AML-193 (cell line): ENCODE data around the gene LOXL1.

ENCODE experiments used
- DNase-seq, 2 experiments: peaks; one replicate each; lab custom pipeline; 2025; lab: John Stamatoyannopoulos, UW

Gene LOXL1

GRCh38 chr15:73981761-73982221 is 55.5 kb downstream of the LOXL1 start:
- DNase-seq, result no peak

DNA sequence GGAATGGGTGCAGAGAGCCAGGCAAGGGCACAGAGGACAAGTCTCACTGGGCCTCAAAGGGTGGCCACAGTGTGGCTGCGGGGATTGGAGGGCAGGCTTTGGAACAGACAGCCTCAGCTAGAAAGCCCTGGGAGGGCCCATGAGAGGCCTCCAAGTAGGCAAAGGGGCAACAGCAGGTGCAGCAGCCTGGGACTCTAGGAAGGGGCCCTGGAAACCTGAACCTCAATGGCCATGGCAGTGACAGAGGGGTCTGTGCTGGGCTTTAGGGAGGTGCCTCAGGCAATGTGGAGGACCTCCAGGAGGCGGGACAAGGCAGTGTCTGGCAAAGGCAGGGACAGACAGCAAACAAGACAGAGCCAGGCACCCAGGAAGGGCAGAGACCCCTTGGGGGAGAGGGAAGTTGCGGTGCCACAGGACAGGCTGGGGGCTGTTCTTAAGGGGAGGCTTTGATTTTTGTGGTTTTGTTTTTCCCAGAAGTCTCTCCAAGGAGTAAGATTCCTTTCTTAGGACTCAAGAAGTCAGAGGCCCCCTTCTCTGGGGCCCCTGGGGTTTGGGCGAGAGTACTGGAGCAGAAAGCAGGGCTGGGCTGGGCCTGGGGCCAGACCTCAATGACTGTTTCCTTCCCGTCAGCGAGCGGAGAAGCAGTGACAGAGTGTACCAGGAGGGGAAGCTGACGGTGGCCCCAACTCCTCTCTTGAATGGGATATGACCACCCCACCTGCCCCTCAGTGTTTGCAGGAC is 56.1 kb downstream of the LOXL1 start:
- DNase-seq, result peak; percentile 40 to 47

DNA sequence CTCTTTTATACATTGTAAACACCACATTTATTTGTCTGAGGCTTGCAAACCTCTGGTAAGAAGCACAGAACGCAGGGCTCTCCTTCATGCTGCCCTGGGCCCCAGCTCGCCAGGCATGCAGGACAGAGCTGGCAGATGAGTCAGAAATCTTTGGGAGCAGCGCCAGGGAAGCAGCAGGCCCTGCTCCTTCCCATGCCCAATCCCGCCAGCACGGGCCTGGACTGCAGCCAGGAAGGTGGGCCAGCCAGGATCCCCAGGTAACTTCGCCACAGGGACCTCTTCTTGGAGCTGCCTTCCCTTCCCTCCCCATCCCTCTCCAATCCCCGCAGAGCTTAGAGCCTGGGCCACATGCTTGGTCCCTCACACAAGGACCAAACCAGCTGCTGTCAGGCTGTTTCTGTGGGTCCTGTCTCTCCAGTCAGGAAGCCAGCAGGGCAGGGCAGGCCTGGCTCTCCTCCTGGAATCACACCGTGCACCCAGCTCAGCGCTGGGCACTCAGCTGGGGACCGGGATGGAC is 57.0 kb downstream of the LOXL1 start:
- no peak for DNase-seq

DNA sequence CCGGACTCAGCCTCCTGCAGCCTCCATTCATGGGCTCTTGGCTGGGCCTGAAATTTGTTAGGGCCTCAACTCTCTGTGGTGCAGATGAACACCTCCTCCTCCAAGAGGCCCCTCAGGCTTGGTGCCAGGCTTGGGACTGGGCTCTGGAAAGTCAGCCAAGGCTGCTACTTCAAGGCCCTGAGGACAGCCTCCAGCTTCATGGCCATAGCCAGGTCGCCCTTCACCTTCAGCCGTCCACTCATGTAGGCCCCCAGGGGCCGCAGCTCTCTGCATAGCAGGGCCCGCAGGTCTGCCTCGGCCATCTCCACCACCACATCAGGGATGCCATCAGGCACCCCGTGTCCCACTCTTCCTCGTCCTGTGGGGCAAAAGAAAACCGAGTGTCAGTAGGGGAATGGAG is 57.5 kb downstream of the LOXL1 start:
- no peak for DNase-seq

- DNase-seq, result no peak
These were observed 58.1 kb downstream of the LOXL1 start for GRCh38 chr15:73984208-73984979.

GRCh38 chr15:73985101-73985873 is 59.0 kb downstream of the LOXL1 start:
- no peak for DNase-seq

DNA sequence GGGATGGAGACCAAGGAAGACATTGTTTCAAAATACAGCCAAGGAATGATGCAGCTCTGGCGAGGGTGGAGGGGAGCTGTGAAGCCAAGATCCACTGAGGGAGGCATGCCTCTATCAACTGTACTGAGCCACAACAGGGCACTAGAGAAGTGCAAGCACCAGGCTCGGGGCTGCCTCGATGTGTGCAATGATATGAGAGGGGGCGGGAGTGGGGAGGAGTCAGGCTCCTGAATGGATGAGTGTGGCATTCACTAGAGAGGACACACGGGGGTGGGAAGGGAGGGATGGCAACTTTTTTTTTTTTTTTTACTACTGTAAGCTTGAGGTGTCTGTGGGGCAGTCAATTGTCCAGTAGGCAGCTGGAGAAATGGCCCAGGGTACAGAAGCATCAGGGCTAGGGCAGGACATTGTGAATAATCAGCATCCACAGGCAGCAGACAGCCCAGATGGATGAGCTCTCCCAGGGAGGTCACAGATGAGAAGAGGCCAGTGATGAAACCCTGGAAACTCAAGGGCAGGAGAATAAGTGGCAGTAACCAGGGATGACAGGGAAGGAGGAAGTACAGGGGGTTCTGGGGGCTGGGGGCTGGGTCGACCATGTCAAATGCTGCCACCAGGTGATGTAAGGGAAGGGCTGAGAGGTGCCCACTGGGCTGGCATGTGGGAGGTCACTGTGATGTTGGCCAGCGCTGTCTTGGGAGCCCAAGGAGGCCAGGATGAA is 60.0 kb downstream of the LOXL1 start:
- DNase-seq, result no peak

GRCh38 chr15:73986776-73987056 is 60.5 kb downstream of the LOXL1 start:
- no peak for DNase-seq

- no peak for DNase-seq
These were observed 61.0 kb downstream of the LOXL1 start for GRCh38 chr15:73987250-73987649.

GRCh38 chr15:73987681-73988444 is 61.6 kb downstream of the LOXL1 start:
- no peak for DNase-seq

GRCh38 chr15:73988445-73988969 is 62.2 kb downstream of the LOXL1 start:
- DNase-seq, result no peak

- no peak for DNase-seq
These were observed 62.9 kb downstream of the LOXL1 start for GRCh38 chr15:73989001-73989798.

DNA sequence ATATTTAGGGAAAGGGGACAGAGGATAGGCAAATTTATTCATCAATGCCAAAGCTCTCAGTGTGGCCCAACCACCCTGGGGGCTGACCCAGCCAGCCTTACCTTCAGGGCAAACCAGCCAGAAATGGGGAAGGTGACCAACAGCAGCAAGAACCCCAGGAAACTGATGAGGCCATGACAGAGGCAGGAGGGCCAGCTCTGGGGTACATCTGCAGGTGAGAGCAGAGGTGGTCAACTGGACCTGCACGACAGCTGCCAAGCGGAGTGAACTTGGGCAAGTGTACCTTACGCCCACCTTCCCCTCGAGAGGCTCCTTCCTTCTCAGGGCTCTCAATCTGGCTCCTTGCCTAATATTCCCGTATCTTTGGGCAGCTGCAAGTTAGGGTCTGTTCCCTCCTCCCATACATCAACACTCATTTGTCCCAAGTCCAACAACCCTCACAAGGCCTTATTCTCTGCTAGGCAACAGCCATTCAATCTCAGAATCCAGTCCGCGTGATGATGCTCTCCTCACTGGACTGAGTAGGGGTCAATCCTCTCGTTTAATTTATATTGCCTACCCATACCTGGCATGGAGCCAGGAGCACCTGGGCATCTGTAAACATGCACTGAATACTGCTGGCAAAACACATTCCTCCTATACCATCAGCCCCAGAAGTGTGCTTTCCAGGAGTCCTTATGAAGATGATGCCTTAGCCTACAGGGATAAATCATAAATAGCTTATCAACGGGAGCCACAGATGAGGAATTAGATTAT is 64.2 kb downstream of the LOXL1 start:
- DNase-seq, result no peak

GRCh38 chr15:73991260-73991659 is 65.0 kb downstream of the LOXL1 start:
- DNase-seq, result no peak

DNA sequence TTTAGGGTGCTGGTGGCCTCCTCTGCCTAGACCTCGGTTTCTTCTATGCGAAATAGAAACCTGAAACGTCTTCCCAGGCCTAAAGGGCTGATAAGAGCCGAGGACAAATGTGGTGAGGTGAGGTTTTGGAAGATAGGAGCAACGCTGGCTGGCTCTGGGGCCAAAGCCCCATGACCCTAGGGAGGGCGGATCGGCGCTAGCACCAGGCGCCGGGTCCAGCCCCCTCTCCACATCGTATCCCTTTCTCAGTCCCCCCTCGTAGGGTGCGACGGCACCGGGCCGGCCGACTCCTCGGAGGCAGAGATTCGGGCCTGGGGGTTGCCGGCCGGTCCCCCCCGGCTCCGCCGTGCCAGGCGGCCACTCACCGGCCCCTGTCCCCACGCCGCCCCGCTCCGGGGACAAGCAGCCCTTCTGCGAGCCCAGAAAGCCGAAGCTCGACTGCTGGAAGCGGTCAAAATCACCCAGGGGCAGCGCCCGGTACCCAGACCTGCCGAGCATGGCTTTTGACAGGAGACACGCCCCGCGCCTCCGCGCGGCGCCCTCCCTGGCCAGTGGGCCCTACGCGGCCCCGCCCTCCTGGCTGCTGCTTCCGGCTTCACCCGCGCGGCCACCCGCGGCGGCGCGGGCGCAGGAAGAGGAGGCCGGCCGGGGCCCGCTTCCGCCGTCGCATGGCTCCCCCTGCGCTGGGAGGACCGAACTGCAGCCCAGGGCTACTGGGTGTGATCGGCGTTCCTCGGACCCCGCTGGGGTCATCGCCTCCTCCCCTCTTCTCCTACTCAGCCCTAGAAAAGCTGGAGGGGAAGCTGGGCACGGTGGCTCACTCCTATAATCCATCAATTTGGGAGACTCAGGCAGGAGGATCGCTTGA is 65.7 kb downstream of the LOXL1 start, which contains the start of gene STOML1:
Gene STOML1 (minus strand): TSS at position 570 of the 868 bp plus-strand sequence. CDS start 72 bp downstream, at position 498.
- peak; percentile 86 to 90 for DNase-seq

DNA sequence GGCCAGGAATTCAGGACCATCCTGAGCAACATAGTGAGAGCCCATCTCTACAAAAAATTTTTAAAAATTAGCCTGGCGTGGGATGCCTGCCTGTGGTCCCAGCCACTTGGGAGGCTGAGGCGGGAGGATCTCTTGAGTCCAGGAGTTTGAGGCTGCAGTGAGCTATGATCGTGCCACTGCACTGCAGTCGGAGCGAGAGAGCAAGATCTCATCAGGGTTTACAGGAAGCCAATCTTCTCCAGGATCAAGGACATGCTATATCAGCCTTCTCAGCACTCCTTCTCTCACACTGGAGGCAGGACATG is 66.3 kb downstream of the LOXL1 start:
- no peak for DNase-seq

DNA sequence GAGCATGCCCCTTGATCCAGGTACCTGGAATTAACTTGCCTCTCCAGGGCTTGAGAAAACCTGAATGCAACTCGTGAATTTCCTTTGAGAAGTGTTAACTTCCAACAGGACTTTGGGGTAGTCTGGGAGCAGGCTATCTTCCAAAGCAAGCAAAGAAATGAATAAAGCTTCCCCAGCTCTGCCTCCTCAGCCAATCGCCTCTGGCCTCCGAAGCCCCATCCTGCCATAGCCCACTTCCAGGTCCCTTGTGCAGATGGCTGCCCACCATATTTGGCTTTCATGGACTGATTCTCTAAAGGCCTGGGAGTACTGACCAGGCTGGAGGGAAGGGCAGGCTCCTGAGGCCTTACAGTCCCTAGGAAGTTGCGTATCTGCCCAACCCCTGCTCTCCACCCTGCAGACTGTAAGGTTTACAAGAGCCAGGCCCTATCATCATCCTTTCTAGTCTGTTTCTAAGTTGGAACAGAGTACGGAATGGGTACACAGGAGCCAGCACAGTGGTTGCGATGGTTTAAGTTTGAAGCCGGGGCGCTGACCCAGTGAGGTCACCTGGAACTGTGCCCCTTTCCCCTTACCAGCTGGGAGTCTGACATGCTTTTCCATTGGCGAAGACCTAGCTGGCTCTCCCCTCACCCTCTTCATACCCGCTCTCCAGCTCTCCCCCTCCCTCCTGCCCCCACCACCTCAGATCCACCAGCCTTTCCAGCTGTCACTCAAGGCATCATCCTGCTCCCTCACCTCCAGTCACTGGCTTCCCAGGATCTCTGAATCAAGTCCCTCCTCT is 67.1 kb downstream of the LOXL1 start:
- no peak for DNase-seq
